Mesothelial cell of epicardium (in vitro differentiated cells): ENCODE data around the gene LONRF2. TPM values are rescaled to one million over a fixed set of nuclear protein-coding genes. Genes with fewer than 3 reads are reported as not detected.

Experiments
- DNase-seq, 2 experiments: peaks; one replicate each; pipeline ENCODE4 v3.0.0; 2021; ENCODE audit warnings: low spot score in 2 of 2; ENCODE audit not compliant: unreplicated experiment in 2 of 2
- H3K27ac Mint-ChIP-seq: 2 replicates; pipeline ENCODE4 v1.8.0; 2021; ENCODE audit warnings: mixed read lengths
- H3K27me3 Mint-ChIP-seq: 2 replicates; pipeline ENCODE4 v1.8.0; 2021; ENCODE audit warnings: low read depth, mixed read lengths
- H3K36me3 Mint-ChIP-seq: 2 replicates; pipeline ENCODE4 v1.8.0; 2021; ENCODE audit warnings: mixed read lengths
- H3K4me1 Mint-ChIP-seq: 2 replicates; pipeline ENCODE4 v1.8.0; 2021; ENCODE audit warnings: mixed read lengths
- H3K4me3 Mint-ChIP-seq: 2 replicates; pipeline ENCODE4 v1.8.0; 2021; ENCODE audit warnings: mild to moderate bottlenecking, moderate library complexity, mixed read lengths
- H3K9me3 Mint-ChIP-seq: 2 replicates; pipeline ENCODE4 v1.8.0; 2021; ENCODE audit warnings: mixed read lengths
- total RNA-seq: library from RNA; stranded (reverse); gene quantifications from 3 replicates; pipeline ENCODE4 v1.2.1, GENCODE V29; 2021
- TF ChIP-seq, protein P1 (sequence below): fragments of 200-600 bp; sonication (generic); IDR thresholded peaks from one replicate; pipeline ENCODE4 v1.5.0; 2021; ENCODE audit warnings: antibody characterized with exemption; ENCODE audit not compliant: unreplicated experiment

LONRF2 gene
- total RNA-seq, 1 donor from 2014 or later = 13.4 TPM

DNA sequence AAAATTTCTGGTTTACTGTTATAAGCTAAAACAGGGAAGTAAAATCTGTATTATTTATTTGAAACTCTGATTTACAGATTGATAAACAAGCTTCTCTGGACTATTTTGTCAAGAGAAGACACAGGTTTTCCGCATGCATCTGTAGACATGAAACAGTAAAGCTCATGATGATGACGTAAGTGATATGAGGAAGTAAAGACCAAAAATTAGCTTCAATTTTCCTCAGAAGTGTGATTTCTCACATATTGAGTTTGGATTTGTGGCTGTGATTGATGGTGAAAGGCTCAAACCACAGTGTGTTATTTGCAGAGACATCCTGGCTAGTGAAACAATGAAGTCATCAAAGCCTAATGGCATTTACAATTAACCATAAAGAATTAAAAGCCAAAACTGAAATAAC is 12.6 kb upstream of the LONRF2 start:
- Mint-ChIP-seq H3K27me3 (peaks cover 12% of the 10 kb centered on the region), H3K27ac (no peak overlapping the region), H3K36me3 (no peaks in the 10 kb centered on the region), H3K9me3 (peaks cover 7% of the 10 kb centered on the region), H3K4me1 (no peaks in the 10 kb centered on the region), H3K4me3 (no peak overlapping the region)
- DNase-seq = no peak
- TF ChIP-seq, protein P1, sequence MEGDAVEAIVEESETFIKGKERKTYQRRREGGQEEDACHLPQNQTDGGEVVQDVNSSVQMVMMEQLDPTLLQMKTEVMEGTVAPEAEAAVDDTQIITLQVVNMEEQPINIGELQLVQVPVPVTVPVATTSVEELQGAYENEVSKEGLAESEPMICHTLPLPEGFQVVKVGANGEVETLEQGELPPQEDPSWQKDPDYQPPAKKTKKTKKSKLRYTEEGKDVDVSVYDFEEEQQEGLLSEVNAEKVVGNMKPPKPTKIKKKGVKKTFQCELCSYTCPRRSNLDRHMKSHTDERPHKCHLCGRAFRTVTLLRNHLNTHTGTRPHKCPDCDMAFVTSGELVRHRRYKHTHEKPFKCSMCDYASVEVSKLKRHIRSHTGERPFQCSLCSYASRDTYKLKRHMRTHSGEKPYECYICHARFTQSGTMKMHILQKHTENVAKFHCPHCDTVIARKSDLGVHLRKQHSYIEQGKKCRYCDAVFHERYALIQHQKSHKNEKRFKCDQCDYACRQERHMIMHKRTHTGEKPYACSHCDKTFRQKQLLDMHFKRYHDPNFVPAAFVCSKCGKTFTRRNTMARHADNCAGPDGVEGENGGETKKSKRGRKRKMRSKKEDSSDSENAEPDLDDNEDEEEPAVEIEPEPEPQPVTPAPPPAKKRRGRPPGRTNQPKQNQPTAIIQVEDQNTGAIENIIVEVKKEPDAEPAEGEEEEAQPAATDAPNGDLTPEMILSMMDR = no peak

- peaks cover under 1% of the 10 kb centered on the region for H3K9me3 Mint-ChIP-seq
- no peak overlapping the region for H3K27ac Mint-ChIP-seq
- no peak overlapping the region for H3K4me3 Mint-ChIP-seq
- no peaks in the 10 kb centered on the region for H3K36me3 Mint-ChIP-seq
- TF ChIP-seq, protein P1 = no peak
- peaks cover 47% of the 10 kb centered on the region for H3K27me3 Mint-ChIP-seq
- DNase-seq = no peak
- H3K4me1 Mint-ChIP-seq = no peaks in the 10 kb centered on the region
Measured at GRCh38 chr2:100327742-100328141, 5.4 kb upstream of the LONRF2 start.

DNA sequence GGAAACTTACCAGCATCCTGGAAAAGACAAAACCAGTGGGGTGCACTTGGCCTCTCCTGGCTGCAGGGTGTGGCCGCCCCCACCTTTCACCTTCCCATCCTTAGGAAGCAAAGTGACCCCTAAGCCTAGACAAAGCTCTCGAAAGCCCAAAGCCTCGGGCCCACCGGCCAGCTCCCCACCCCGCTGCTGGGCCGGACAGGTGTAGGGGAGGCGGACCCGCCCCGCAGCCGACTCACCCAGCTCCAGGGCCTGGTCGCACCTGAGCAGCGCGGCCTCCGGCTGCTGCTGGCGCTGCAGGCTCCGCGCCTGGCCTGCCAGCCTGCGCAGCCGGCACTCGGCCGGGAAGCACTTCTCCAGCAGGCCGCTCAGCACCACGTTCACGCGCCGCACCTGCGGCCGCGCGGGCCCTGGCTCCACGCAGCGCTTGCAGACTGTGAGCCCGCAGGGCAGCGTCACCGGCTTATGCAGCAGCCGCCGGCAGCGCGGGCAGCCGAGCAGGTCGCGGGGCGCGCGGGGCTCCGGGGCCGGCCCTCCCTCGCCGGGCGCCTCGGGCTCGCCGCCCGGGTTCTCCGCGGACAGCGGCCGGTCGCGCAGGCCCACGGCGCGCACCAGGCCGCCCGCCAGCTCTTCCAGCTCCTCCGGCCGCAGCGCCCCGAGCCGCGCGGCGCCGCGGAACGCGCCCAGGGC is 979 bp downstream of the LONRF2 start:
- peak; percentile 25 to 69 for DNase-seq
- H3K27ac Mint-ChIP-seq = peak overlapping the region; percentile 71
- peak overlapping the region; percentile 71 for H3K4me3 Mint-ChIP-seq
- TF ChIP-seq, protein P1 = no peak
- peaks cover 46% of the 10 kb centered on the region for H3K27me3 Mint-ChIP-seq
- peaks cover 27% of the 10 kb centered on the region for H3K36me3 Mint-ChIP-seq
- peaks cover 10% of the 10 kb centered on the region for H3K4me1 Mint-ChIP-seq
- H3K9me3 Mint-ChIP-seq = peaks cover 25% of the 10 kb centered on the region

- Mint-ChIP-seq H3K27me3 (peaks cover 43% of the 10 kb centered on the region), H3K4me3 (peak overlapping the region; percentile 71), H3K27ac (peak overlapping the region; percentile 71), H3K9me3 (peaks cover 25% of the 10 kb centered on the region), H3K36me3 (peaks cover 27% of the 10 kb centered on the region), H3K4me1 (peaks cover 10% of the 10 kb centered on the region)
- DNase-seq = no peak
- TF ChIP-seq, protein P1 = no peak
Measured at GRCh38 chr2:100320547-100321178, 1.6 kb downstream of the LONRF2 start.

DNA sequence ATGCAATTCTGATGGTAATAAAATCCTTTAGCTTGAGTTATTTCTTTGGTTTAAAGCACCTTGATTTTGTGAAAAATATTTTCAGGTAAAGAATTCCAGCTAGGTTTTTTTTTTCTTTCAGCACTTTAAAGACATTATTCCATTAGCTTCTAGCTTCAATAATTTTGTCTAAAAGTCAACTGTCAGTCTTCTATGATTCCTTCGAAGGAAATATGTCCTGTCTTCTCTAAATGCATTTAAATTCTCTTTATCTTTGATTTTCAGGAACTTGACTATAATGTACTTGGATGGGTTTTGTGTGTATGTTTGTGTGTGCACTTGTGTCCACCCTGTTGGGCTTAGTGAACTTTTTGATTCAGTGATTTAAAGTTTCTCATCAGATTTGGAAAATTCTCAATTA is 4.7 kb downstream of the LONRF2 start:
- Mint-ChIP-seq H3K36me3 (peaks cover 27% of the 10 kb centered on the region), H3K4me3 (no peak overlapping the region), H3K4me1 (peaks cover 10% of the 10 kb centered on the region), H3K27me3 (peaks cover 16% of the 10 kb centered on the region), H3K27ac (no peak overlapping the region), H3K9me3 (peaks cover 25% of the 10 kb centered on the region)
- DNase-seq = no peak
- TF ChIP-seq, protein P1 = no peak
